ENCODE measurements around the gene METTL24.

DNA sequence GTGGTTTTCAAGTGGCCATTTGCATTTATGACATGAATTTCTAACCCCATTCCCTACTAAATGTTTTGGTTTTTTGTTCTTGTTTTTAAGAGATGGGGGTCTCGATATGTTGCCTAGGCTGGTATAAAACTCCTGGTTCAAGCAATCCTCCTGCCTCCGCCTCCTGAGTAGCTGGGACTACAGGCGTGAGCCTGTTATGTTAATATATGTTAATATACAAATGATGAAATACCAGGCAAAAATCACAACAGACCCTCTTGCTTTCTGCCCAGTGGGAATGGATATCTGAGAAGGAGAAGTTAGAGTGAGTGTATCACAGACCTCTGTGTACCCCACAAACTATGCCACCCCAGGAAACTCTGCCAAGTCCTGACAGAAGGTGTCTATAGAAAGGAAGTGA lies 111.8 kb downstream of the METTL24 start:
- TF ChIP-seq, protein P1, sequence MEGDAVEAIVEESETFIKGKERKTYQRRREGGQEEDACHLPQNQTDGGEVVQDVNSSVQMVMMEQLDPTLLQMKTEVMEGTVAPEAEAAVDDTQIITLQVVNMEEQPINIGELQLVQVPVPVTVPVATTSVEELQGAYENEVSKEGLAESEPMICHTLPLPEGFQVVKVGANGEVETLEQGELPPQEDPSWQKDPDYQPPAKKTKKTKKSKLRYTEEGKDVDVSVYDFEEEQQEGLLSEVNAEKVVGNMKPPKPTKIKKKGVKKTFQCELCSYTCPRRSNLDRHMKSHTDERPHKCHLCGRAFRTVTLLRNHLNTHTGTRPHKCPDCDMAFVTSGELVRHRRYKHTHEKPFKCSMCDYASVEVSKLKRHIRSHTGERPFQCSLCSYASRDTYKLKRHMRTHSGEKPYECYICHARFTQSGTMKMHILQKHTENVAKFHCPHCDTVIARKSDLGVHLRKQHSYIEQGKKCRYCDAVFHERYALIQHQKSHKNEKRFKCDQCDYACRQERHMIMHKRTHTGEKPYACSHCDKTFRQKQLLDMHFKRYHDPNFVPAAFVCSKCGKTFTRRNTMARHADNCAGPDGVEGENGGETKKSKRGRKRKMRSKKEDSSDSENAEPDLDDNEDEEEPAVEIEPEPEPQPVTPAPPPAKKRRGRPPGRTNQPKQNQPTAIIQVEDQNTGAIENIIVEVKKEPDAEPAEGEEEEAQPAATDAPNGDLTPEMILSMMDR (conservative IDR thresholded peaks at IDR 0.05), result no peak
- no peak for TF ChIP-seq EZH2 (IDR thresholded peaks at IDR 0.05; ENCODE audit: low read depth)

Measured in PC-9 (cell line).